PC-9 (cell line): ENCODE data around the gene HOXB6. TPM values are rescaled to one million over a fixed set of nuclear protein-coding genes. Genes with fewer than 3 reads are reported as not detected.

ENCODE experiments used
- BruUV-seq: library from RNA; stranded (reverse); fragments of 400-500 nt; replicated peaks from 2 replicates; lab custom pipeline; 2021; lab: Mats Ljungman, UMichigan
- CTCF ChIA-PET: fragments of 300-600 bp; sonication (Branson Sonifier 250); formaldehyde crosslinking; loops from one replicate; lab custom pipeline; 2022; ENCODE audit warnings: antibody characterized with exemption; lab: Charles Lee
- POLR2A ChIA-PET: fragments of 300-600 bp; sonication (Branson Sonifier 250); formaldehyde crosslinking; loops from one replicate; lab custom pipeline; 2022; ENCODE audit warnings: antibody characterized with exemption; ENCODE audit not compliant: unreplicated experiment; lab: Charles Lee
- DNase-seq, 2 experiments: peaks; one replicate each; pipeline versions ENCODE4 v3.0.0 to v3.0.0-alpha.2; 2015 to 2022; ENCODE audit warnings: mixed read lengths in 1 of 2
- H2AFZ ChIP-seq: fragments of 200-600 bp; sonication (generic); 2 replicates; pipeline ENCODE4 v1.8.1; 2017; ENCODE audit warnings: antibody characterized with exemption
- H3F3A ChIP-seq: fragments of 200-600 bp; sonication (generic); 2 replicates; pipeline ENCODE4 v1.8.1; 2017; ENCODE audit warnings: antibody characterized with exemption, mild to moderate bottlenecking, low read depth; ENCODE audit not compliant: insufficient read depth
- H3K27ac ChIP-seq: fragments of 200-600 bp; sonication (generic); 2 replicates; pipeline ENCODE4 v1.6.1; 2016; ENCODE audit warnings: mixed run types
- H3K27me3 ChIP-seq: fragments of 200-600 bp; sonication (generic); 2 replicates; pipeline ENCODE4 v1.6.1; 2016; ENCODE audit warnings: low read depth, mixed run types; ENCODE audit not compliant: insufficient read depth
- H3K36me3 ChIP-seq: fragments of 200-600 bp; sonication (generic); 2 replicates; pipeline ENCODE4 v1.6.1; 2016; ENCODE audit warnings: low read depth, mixed run types
- H3K4me1 ChIP-seq: fragments of 200-600 bp; sonication (generic); replicated peaks from 2 replicates; pipeline ENCODE4 v1.6.1; 2016; ENCODE audit warnings: mixed run types; ENCODE audit not compliant: insufficient read depth
- H3K4me2 ChIP-seq: fragments of 200-600 bp; sonication (generic); 2 replicates; pipeline ENCODE4 v1.6.1; 2017; ENCODE audit warnings: mixed run types
- H3K4me3 ChIP-seq: fragments of 200-600 bp; sonication (generic); 2 replicates; pipeline ENCODE4 v1.6.1; 2016; ENCODE audit warnings: mixed run types
- H3K79me2 ChIP-seq: fragments of 200-600 bp; sonication (generic); 2 replicates; pipeline ENCODE4 v1.6.1; 2017; ENCODE audit warnings: low read depth, mixed run types
- H3K9me2 ChIP-seq: fragments of 200-600 bp; sonication (generic); 2 replicates; pipeline ENCODE4 v1.8.1; 2017; ENCODE audit warnings: mild to moderate bottlenecking; ENCODE audit not compliant: insufficient read depth
- H3K9me3 ChIP-seq: fragments of 200-600 bp; sonication (generic); 2 replicates; pipeline ENCODE4 v1.8.1; 2016; ENCODE audit warnings: low read depth; ENCODE audit not compliant: insufficient read depth
- H4K20me1 ChIP-seq: fragments of 200-600 bp; sonication (generic); 2 replicates; pipeline ENCODE4 v1.8.1; 2017; ENCODE audit not compliant: insufficient read depth
- EZH2 ChIP-seq: fragments of 200-600 bp; sonication (generic); IDR thresholded peaks from 2 replicates; pipeline ENCODE4 v1.8.0; 2017; ENCODE audit warnings: antibody characterized with exemption, low read depth
- intact Hi-C: fragments of 100-400 bp; cut with micrococcal nuclease; formaldehyde crosslinking; loops from one replicate; pipeline ENCODE4 v1.10.0; 2022; ENCODE audit not compliant: unreplicated experiment
- total RNA-seq: library from RNA; stranded (reverse); gene quantifications from 2 replicates; pipeline ENCODE4 v1.2.3, GENCODE V29; 2021
- TF ChIP-seq, protein P1 (sequence below): fragments of 200-600 bp; sonication (generic); conservative IDR thresholded peaks from 2 replicates; pipeline ENCODE4 v1.6.1; 2017; ENCODE audit warnings: mixed run types, antibody characterized with exemption, mild to moderate bottlenecking, moderate library complexity

HOXB6 gene
- total RNA-seq, 1 experiment from 2014 or later, result 30.7 TPM

DNA sequence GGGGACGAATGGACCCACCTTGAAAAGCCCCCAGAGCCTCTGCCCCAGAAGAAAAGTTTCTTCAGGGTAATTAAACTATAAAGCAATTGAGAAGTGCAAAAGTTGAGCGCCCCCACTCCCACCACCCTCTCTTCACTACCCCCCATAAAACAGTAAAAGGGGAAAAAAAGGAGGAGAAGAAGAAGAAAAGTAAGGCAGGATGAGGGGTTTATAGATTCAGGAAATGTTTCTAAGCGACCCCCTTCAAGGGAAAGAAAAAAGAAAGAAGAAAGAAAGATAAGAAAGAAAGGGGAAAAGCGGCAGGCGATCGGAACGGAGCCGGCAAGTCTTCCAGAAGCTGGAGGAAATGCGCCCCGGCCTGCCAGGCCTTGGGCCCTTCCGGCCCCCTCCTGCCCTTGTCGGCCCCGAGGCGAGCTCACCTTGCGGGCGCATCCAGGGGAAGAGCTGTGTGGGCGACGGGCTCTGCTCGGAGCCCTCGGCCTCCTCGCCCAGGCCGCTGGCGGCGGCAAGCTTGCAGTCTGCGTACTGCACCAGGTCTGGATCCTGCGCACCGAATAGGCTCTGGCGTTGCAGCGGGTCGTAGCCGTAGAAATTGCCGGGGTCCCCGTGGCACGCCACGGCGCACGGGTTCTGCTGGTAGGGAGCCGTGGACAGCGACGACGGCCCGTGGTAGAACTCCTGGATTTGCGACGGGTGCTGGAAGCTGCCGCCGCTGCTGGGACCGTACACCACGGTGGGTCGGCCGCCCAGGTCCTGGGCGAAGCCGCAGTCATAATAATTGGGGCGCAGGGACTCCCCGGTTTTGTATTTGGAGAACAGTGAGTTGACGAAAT, 9.3 kb upstream of the HOXB6 start:
- TF ChIP-seq EZH2, result no peak
- TF ChIP-seq, protein P1, sequence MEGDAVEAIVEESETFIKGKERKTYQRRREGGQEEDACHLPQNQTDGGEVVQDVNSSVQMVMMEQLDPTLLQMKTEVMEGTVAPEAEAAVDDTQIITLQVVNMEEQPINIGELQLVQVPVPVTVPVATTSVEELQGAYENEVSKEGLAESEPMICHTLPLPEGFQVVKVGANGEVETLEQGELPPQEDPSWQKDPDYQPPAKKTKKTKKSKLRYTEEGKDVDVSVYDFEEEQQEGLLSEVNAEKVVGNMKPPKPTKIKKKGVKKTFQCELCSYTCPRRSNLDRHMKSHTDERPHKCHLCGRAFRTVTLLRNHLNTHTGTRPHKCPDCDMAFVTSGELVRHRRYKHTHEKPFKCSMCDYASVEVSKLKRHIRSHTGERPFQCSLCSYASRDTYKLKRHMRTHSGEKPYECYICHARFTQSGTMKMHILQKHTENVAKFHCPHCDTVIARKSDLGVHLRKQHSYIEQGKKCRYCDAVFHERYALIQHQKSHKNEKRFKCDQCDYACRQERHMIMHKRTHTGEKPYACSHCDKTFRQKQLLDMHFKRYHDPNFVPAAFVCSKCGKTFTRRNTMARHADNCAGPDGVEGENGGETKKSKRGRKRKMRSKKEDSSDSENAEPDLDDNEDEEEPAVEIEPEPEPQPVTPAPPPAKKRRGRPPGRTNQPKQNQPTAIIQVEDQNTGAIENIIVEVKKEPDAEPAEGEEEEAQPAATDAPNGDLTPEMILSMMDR, result no peak
- H3K4me2 ChIP-seq, result peak overlapping the region; percentile 88
- no peak for DNase-seq
- H3K36me3 ChIP-seq, result no peaks in the 10 kb centered on the region
- peak overlapping the region; percentile 80; the same call in 1 of the 2 replicates for H3K4me3 ChIP-seq
- H3K27ac ChIP-seq, result no peak overlapping the region
- BruUV-seq, result no TSS peak
- H3K9me2 ChIP-seq, result no peaks in the 10 kb centered on the region
- peaks cover 17% of the 10 kb centered on the region for H3K4me1 ChIP-seq
- ChIA-PET CTCF (interaction anchor here (0.6 to 1.3 kb wide), 7 partner anchors 11 to 481 kb away, joined by 3 to 14 read pairs (median 6); no protein-coding TSS in a partner anchor), POLR2A (interaction anchor here (0.6 to 0.7 kb wide), 2 partner anchors 448 kb away, joined by 4 to 16 read pairs; no protein-coding TSS in a partner anchor)
- no peaks in the 10 kb centered on the region for H3K27me3 ChIP-seq
- peaks cover 16% of the 10 kb centered on the region for H3K79me2 ChIP-seq
- H2AFZ ChIP-seq, result no peak overlapping the region
- intact Hi-C loops, result loop anchor here (1.0 to 10.0 kb wide), 2 partner anchors 27 to 669 kb away; partner anchors contain the start of gene PNPO
- H3F3A ChIP-seq, result no peaks in the 10 kb centered on the region
- no peaks in the 10 kb centered on the region for H3K9me3 ChIP-seq
- H4K20me1 ChIP-seq, result no peaks in the 10 kb centered on the region

DNA sequence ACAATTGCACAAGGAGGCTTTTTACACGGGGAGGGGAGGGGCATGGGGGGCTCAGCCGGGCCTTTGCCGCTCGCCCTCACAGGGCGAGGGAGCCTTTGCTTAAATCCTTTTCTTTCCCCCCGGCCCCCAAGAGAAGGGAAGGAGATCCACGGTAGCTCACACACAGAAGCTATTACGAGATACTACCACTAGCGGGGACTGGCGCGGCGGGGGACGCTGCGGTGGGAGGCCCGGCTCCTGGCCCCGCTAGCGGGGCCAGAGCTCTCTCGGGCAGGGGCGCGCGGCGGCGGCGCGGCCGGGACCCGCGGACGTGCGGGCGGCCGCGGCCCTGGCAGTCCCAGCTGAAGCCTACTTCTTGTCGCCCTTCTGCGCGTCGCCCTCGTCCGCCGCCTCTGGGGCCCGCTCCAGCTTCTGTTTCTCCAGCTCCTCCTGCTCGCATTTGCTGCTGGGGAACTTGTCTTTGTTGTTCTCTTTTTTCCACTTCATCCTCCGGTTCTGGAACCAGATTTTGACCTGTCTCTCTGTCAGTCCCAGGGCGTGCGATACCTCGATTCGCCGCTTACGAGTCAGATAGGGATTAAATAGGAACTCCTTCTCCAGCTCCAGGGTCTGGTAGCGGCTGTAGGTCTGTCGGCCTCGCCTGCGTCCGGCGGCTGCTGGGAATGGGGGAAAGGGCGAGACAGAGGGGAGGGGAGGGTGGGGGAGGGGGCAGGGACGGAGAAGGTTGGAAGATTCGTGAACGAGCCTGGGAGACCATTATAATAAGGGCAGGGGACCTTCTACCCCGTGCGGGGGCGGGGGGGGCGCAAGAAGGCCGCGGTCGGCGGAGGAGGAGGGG, 8.3 kb upstream of the HOXB6 start:
- H3F3A ChIP-seq, result no peaks in the 10 kb centered on the region
- ChIA-PET CTCF (interaction anchor here (0.6 to 1.2 kb wide), 7 partner anchors 9 to 583 kb away, joined by 3 to 12 read pairs (median 3); partner anchors contain the start of gene HOXB6), POLR2A (interaction anchor here (0.6 kb wide), 4 partner anchors 67 to 685 kb away, joined by 3 to 11 read pairs (median 6); no protein-coding TSS in a partner anchor)
- no peaks in the 10 kb centered on the region for H4K20me1 ChIP-seq
- no TSS peak for BruUV-seq
- no peaks in the 10 kb centered on the region for H3K36me3 ChIP-seq
- H3K4me1 ChIP-seq, result peaks cover 20% of the 10 kb centered on the region
- no peaks in the 10 kb centered on the region for H3K9me2 ChIP-seq
- H2AFZ ChIP-seq, result peak overlapping the region; percentile 92
- peak overlapping the region; percentile 88 for H3K4me2 ChIP-seq
- H3K9me3 ChIP-seq, result no peaks in the 10 kb centered on the region
- no peak for TF ChIP-seq EZH2
- TF ChIP-seq, protein P1, result peak; percentile 22; the same call in 1 of the 2 replicates
- peaks cover 24% of the 10 kb centered on the region for H3K79me2 ChIP-seq
- H3K27me3 ChIP-seq, result no peaks in the 10 kb centered on the region
- DNase-seq, result peak in 1 of 2 experiments; percentile 38
- intact Hi-C loops, result loop anchor here (1.0 to 10.0 kb wide), 2 partner anchors 26 to 668 kb away; partner anchors contain the start of gene PNPO
- peak overlapping the region; percentile 80 for H3K4me3 ChIP-seq
- H3K27ac ChIP-seq, result peak overlapping the region; percentile 34; the same call in 1 of the 2 replicates

- ChIA-PET POLR2A (interaction anchor here (0.6 kb wide), 1 partner anchor 685 kb away, joined by 3 read pairs; no protein-coding TSS in a partner anchor), CTCF (interaction anchor here (0.6 to 1.2 kb wide), 6 partner anchors 8 to 583 kb away, joined by 3 to 12 read pairs (median 3); partner anchors contain the start of gene HOXB6)
- peak overlapping the region; percentile 88 for H3K4me2 ChIP-seq
- no peaks in the 10 kb centered on the region for H3F3A ChIP-seq
- H3K4me3 ChIP-seq, result peak overlapping the region; percentile 80
- intact Hi-C loops, result loop anchor here (10.0 kb wide), 1 partner anchor 668 kb away; the partner anchor contains the start of gene PNPO
- peak overlapping the region; percentile 92 for H2AFZ ChIP-seq
- H3K9me2 ChIP-seq, result no peaks in the 10 kb centered on the region
- H3K9me3 ChIP-seq, result no peaks in the 10 kb centered on the region
- no peak for TF ChIP-seq EZH2
- TF ChIP-seq, protein P1, result no peak
- no peak for DNase-seq
- no TSS peak for BruUV-seq
- H3K27me3 ChIP-seq, result no peaks in the 10 kb centered on the region
- peaks cover 20% of the 10 kb centered on the region for H3K4me1 ChIP-seq
- peaks cover 24% of the 10 kb centered on the region for H3K79me2 ChIP-seq
- H3K27ac ChIP-seq, result 0 out of 2 replicates have a peak overlapping the region, but pooled peaks have one; percentile 31
- H4K20me1 ChIP-seq, result no peaks in the 10 kb centered on the region
- H3K36me3 ChIP-seq, result no peaks in the 10 kb centered on the region
Observed at GRCh38 chr17:48612456-48612853, 7.7 kb upstream of the HOXB6 start.
